22Rv1 (cell line): Measurements from ENCODE around the gene TCHP.

Experiments used
- H3K27ac ChIP-seq: fragments of 450-650 bp; 2 replicates; pipeline ENCODE4 v1.5.1; 2017
- CTCF ChIP-seq: fragments of 450-650 bp; IDR thresholded peaks from 2 replicates; pipeline ENCODE4 v1.5.1; 2017; ENCODE audit warnings: mild to moderate bottlenecking
- ZFX ChIP-seq: fragments of 450-650 bp; IDR thresholded peaks from 2 replicates; pipeline ENCODE4 v1.6.1; 2017; ENCODE audit warnings: antibody characterized with exemption, borderline replicate concordance

The TCHP gene

DNA sequence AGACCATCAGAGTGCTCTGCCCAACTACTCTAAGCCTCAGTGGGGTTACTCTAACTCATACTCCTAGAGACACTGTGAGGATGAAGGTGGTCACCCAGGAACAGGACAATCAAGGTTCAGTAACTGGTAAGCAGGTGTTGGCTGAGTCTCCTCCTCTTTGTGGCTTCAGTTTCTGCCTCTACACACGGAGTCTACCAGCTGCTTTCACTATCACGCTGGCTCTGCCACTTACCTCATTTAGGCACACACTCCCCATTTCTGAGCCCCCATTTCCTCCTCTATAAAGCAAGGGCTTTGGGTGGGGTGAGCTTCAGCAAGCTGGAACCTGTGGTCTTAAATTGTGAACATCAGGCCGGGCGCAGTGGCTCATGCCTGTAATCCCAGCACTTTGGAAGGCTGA lies 7.3 kb upstream of the TCHP start:
- TF ChIP-seq ZFX (no peak), CTCF (no peak)
- no peak overlapping the region for H3K27ac ChIP-seq

GRCh38 chr12:109893261-109893995 lies 6.6 kb upstream of the TCHP start:
- TF ChIP-seq CTCF: no peak
- no peak for TF ChIP-seq ZFX
- no peak overlapping the region for H3K27ac ChIP-seq

DNA sequence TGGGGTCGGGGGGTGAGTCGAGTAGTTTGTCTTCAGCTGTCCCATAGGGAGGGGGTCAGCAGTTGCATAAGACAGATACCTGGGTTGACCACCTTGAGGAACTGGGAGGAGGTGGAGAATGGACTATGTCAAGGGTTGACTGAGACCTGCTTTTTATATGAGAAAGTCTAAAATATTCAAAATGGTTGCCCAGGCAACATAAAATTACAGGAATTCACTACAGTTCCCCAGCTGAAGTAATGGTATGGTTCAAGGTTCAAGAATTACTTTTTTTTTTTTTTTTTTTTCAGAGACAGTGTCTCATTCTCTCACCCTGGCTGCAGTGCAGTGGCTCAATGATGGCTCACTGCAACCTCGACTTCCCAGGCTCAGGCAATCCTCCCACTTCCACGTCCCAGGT lies 5.1 kb upstream of the TCHP start:
- TF ChIP-seq CTCF: no peak
- TF ChIP-seq ZFX: no peak
- H3K27ac ChIP-seq: no peak overlapping the region

DNA sequence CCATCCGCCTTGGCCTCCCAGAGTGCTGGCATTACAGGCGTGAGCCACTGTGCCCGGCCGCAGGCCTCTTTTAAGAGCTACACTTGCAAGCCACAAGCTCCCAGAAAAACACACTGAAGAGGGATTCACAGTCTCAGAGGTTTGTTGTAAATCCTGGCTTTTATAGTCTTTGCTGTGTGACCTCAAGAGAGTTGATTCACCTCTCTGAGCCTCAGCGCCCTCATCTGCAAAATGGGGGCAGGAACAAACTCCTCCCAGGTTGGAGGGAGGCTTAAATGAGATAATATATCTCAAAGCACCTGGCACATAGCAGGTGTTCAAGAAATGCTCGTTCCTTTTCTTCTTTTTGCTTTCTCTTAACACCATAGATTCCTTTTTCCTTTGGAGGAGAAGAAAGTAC lies 3.9 kb upstream of the TCHP start:
- no peak for TF ChIP-seq ZFX
- no peak for TF ChIP-seq CTCF
- H3K27ac ChIP-seq: no peak overlapping the region

GRCh38 chr12:109897029-109897428 lies 3.0 kb upstream of the TCHP start:
- TF ChIP-seq CTCF (no peak), ZFX (no peak)
- no peak overlapping the region for H3K27ac ChIP-seq

DNA sequence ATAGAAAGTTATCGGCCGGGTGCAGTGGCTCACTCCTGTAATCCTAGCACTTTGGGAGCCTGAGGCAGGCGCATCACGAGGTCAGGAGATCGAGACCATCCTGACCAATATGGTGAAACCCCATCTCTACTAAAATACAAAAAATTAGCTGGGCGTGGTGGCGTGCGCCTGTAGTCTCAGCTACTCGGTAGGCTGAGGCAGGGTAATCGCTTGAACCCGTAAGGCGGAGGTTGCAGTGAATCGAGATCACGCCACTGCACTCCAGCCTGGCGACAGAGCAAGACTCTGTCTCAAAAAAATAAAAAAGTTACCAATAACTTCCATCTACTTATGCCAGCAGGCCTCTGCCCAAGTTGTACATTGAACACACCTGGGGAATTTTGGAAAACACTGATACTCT lies 729 bp upstream of the TCHP start:
- H3K27ac ChIP-seq: peak overlapping the region; percentile 73

GRCh38 chr12:109900752-109901580 lies 892 bp downstream of the TCHP start:
- H3K27ac ChIP-seq: peak overlapping the region; percentile 73
- no peak for TF ChIP-seq ZFX
- TF ChIP-seq CTCF: no peak
